Embryonic facial prominence (tissue), 1 donor: ENCODE measurements around the gene ERC2.

Experiments
- DNase-seq: peaks from one replicate; pipeline ENCODE4 v3.0.0-alpha.2; 2016; ENCODE audit errors: extremely low spot score

Gene ERC2

DNA sequence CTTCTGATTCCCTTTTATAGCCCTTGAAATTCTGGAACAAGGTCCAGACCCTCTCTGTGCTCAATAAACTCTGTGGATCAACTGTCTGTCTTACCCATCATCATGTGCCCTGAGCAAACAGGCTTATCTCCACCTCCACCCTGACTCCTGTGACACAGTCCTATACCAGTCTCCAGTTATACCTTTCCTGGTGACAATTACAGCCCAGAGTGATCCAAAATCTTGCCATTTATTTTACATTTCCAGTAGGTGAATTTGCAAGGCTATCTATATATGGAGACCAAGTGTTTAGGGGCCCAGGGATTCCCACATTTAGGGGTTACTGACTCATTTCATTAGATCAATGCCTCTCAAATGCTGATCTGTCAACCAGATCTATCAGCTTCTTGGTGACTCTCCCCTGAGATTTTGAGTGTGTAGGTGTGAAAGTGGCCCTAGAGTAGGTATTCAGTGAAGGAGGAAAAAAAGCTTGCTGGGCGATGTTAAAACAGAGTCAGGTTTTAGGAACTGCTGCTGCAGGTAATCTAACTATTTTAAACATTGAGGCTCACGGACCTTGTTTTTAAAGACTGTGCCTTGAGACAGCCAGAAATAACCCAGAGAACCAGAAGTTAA, 751.5 kb downstream of the ERC2 start:
- DNase-seq = no peak

DNA sequence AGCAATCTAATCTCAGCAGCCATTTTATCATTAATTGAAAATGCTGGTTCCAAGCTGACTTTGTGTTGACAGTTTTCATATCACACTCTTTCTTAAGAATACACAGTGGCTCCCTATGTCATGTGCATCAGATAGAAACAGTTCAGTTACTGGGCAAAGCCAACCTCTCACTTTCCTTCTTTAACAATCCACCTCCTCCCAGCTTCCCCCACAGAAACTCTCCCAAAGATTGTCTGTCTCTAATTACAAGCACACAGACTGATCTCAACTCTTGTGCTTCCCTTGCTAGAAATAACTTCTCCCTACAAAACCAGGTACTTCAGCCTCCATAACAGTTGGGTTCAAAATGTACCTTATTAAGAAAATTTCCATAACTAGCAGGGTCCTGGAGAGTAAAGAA, 752.2 kb downstream of the ERC2 start:
- DNase-seq = no peak

DNA sequence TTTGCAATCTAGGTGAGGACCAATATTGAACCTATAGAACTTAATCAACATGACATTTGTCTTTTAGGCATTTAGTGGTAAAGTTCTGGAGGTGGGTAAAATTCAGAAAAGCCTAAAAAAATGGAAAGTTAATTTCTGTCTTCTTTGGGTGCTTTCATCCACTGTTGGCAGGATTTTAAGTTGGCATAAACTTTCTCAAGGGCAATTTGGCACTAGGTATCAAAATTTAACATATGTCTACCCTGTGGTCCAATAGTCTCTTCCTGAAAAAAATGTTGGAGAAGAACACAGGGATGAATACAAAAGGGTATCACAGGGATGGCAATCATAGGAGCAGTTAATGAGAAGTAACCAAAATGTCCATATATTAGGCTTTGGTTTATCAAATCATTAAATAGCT, 754.2 kb downstream of the ERC2 start:
- no peak for DNase-seq

DNA sequence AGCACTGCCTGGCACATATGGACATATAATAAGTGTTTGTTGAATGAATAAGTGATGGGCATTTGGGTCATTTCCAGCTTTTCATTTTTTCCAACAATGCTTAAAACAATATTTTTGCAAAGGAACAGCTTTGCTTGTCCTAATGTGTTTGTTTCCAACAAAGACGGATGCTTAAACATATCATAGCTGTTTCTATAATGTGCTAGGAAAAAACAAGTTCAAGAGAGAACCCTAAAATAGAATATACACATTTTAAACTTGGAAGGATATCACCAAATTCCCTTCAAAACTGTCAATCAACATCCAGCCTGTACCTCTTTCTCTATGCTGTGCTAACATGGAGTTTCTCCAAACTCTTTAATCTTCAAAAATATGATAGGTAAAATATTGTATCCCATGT, 756.6 kb downstream of the ERC2 start:
- no peak for DNase-seq

DNA sequence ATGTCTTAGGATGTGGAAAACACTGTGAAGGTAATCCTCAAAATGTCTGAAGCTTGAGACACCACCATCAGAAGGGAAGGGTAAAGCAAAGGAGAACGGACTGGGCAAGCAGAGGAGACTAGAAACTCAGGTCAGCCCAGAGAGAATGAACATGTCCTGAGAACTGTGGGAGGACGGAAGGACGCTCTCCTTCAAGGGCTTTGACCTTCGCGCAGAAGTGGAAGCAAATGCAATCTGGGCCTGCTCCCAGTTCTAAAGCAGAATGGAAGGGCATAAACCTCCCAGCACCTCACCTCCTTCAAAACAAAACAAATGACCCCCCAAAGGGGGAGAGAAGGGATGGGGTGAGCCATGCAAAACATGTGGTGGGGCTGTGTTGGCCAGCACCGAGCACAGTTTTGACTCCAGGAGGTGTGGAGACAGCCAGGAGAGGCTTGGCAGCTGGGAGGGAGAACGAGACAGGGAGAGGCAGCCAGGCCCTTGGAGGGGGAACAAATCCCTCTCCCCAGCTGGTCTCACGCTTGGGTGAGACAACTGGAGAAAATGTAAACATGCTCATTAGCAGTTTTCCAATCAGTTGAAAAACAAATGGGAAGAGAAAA, 758.8 kb downstream of the ERC2 start:
- no peak for DNase-seq

DNA sequence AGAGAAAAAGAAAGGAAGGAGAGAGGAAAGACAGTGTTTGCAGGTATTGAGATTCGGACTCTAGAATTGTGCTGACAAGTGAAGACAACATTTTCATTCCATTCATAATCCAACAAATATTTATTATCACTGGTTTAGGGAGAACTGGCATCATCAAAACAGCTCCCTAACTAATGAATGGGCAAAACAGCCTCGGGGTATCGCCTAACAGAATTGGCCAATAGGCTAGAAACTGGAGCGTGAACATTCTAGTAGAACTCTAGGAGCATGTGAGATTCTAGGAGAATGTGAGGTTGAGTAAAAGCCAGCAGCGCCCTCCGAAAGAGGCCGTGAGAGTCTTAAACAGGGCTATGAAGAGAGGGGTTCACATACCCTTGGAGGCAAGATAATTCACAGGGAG, 759.3 kb downstream of the ERC2 start:
- no peak for DNase-seq

DNA sequence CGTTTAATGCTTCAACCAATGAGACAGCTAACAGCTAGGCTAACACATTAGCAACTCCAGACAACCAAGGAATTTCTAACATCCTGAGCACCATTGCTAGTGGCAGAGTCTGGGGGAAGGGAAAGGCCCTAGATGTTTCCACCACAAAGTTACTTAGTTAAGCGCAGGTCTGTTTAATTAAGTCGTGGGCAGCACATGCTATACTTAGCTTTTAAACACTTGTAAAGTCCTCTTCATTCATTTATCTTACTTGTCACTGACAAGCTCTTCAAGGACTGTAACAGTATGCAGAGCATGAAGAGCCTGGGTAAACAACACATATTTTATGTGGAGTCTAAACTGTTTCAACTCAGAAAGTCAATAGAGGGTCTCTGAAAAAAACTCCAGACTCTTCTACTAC, 760.0 kb downstream of the ERC2 start:
- DNase-seq = no peak

DNA sequence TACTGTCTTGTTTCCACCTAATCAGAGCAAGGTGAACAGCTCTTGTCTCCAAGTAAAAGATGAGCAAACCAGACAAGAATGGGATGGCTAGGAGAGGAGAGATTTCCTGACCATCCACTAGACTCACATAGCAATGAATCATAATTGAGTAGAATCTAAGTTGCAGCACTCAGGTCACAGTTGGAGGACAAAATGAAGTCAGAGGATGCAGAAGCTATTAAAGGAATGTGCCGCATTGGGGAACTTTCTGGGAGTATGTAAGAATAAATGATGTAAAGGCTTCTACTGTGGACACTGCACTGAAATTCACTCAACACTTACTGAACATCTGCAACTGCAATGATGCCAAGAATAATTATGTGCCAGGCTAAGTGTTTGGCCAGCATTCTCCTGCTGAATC, 763.7 kb downstream of the ERC2 start:
- DNase-seq = no peak

DNA sequence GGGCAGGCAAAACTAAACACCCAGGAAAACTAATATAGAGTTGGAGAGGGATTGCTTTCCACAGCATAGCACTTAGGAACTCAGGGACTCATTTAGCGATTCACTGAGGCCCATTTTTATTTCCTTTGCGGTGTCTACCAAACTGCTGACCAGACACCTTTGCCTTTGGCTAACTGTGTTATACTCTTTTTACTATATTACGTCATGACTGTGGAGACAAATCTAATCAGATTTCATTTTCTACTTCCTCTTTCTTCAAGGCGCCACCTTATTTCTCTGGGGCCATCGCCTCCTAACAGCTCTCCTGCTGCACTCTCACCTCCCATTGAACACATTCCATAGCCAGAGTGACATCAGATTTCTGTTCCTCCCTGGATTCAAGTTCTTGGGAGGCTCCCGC, 765.4 kb downstream of the ERC2 start:
- DNase-seq = no peak

DNA sequence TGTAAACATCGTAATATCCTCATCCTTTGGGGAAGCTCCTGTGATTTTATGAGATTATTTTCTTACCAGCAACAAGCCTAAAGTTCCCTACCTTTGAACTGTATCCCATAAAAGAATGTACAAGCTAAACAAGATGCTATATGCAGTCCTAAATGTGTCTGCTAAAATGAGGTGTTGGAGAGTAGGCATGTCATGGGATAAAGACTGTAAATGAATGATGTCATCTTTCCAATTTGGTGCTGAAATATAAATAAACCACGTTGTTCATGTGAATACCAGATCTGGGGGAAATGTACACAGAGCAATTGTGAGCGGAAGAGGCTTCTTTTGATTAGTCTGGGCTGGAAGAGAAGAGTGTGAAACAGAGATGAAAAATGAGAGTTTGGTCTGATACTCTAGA, 766.3 kb downstream of the ERC2 start:
- DNase-seq = no peak

DNA sequence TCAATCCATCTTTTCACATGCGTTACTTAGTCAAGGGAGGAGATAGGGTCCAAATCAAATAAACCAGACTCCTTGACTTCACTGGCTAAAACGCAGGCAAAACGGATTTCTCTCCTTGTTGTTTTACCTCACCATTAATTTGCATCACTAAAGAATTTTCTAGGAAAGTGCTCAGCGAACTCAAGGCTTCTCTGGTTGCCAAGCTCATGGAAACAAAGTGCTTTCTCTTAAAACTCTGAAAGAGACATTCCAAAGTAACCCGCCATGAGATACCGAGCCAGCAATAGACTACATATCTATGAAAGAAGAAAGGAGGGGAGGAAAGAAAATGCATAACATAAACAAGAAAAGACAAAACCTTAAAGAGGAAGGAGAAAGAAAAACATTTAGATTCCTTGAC, 769.4 kb downstream of the ERC2 start:
- no peak for DNase-seq

DNA sequence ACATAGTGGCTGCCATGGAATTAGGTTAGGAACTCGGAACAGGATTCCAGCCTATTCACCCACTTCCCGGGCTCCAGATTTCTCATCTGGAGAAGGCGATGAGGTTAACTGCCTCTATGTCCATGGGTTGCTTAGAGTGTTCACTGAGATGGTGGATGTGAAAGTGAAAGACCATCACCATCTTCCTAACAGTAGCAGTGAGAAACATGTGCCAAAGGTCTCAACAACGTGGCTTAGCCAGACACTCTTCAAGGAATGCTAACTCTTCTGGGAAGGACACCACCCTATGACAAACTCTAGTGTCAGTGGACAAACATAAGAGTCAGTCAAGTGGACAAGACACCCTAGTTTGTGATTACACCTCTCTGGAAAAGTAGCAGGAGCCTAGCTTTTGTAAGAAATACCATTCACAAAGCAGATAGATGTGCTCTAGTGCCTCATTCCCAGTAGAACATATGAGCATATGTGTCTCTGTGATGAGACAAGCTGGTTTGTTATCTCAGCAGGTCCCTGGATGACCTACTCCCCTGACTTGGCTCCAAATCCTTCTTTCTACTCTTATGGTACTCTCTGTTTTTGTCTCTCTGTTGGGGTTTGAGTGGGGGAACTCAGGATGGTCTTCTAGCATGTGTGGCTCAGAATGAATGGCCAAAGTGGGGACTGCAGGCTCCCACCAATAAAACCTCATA, 770.9 kb downstream of the ERC2 start:
- DNase-seq = no peak

DNA sequence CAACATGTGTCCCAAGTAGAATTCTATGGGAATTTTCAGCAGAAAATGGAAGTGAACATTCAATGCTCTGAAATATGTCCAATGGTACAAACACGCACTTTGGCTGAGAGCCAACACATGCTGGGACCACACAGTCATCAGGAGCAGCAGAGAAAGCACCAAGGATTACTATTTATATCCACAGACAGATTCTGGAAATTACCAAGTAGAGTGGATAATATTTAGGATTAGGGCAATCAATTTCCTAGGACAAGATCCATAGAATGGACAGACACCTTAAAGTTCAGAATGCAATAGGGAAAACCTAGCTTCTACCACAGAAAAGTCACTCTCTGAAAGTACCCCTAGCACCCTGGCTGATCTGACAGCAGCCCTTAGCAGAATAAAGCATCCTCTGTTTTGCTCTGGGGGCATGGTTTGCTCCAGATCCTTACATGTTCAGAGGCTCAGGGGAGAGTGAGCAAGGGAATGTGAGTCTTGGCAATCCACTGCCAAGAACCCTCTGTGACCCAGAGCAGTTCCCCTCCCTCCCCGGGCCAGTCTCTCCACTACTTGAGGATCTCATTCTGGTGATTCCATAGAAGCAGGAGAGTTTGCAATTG, 775.2 kb downstream of the ERC2 start:
- no peak for DNase-seq

DNA sequence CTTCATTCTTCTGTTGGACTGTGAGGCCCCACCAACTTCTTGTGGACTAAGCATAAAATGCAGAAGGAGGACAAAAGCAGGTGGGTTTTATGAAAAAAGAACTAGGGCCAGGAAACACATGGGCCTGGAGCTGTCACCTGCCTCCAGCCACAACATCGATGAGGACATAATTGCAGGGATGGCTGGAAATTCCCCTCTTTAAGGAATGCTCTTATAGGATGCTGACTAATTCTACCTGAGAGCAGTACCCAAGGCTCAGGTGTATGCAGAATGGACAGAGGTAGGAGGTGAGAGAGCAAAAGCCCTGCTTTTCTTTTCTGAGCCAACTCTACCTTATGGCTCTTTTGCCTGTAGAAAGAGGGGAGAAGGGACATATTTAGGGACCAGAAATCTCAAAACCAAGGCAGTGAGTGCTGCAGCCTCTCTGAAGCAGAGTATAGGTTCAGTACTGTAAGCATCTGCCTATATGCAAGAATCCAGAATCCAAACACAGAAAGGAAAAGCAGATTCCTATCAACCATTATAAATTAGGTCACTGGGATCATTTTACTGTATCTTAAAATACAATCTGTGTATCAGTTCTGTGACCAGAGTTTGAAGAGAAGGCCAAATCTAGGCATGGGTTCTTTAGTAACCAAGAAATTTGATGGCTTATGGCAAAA, 775.8 kb downstream of the ERC2 start:
- DNase-seq = no peak

DNA sequence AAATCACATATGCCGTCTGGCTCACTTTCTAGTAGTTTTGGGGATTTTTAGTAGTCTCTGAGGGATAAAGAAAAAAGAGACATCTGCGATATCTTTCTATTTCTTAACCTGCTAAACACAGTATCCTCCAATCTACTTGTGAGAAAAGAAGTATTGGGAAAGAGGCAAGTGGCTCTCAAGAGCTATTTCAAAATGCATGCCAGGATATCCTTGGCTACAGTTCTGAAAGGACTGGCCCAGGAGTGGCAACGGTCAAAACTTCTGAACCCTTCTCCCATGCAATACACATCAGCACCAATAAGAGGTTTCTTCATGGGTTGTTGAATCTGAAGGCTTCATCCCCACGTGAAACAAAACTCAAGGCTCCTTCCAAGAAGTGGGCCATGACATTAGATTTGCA, 777.1 kb downstream of the ERC2 start:
- DNase-seq = no peak

DNA sequence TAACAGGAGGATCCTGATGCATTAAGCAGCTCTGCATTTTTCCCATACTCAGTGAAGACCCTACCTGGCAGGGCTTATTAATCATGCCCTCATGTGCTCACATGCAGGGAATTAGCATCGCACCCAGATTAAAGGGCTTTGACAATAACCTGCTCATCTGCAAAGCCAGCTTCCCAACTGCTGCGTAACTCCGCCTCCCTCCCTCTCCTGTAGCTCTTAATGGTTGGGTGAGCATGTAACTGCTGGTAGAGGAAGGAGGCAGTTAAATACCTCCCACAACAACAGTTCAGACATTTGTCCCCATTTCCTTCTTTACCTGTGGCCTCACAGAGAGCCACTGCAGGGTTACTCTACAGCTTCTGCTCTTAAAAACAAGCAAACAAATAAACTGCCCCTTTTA, 777.5 kb downstream of the ERC2 start:
- no peak for DNase-seq

DNA sequence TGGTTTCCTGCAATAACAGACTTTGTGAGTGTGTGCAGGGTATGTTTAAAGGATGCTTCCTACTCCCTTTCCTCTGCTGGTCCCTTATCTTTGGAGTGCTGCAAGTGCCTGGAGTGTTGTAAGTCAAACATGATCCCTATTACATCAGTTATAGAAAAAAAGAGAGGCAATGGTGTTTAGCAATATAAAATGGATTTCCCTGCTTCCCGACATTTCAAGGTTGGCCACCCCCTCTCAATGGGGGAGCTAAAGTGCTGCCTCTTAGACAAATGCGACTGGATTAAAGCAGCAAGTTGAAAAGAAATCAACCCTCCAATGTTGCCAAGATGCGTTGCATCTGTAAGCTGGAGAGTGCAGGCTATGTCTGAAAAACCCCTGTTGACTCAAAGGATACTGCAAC, 778.1 kb downstream of the ERC2 start:
- no peak for DNase-seq

DNA sequence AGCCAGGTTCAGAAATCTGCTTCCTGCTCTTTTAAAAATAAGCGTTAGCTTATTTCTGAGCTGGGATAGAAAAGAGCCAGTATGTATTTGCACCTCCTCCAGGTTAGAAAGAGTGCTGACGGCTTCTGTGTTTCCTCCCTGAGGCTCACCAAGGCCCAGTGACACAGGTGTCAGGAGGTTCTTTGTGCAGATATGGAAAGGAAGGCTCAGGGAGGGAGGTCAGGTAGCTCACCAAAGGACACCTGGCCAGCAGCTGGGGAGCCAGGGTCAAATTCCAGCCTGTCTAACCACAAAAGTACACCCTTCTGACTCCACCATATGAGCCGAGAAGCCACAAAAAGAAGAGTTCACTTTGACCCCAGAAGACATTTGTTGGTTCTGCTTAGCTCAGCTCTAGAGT, 780.1 kb downstream of the ERC2 start:
- DNase-seq = no peak

DNA sequence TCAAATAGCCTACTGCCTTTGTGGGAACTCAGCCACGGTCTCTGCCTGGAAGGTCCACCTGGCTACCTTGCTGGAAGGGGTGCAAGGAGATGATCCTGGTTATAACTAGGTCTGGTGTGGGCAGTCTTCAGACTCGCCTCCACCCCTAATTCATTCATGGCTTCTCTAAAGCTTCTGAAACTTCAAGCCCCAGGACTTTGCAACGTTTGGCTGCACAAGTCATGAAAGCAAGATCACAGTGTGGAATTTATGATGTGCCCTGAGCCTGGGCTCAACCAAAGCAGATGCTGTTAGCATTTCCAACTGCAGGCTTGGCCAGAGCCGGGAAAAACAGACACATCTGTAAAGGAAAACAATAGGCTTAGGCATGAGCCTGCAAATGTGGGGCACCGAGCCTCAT, 780.7 kb downstream of the ERC2 start:
- no peak for DNase-seq

DNA sequence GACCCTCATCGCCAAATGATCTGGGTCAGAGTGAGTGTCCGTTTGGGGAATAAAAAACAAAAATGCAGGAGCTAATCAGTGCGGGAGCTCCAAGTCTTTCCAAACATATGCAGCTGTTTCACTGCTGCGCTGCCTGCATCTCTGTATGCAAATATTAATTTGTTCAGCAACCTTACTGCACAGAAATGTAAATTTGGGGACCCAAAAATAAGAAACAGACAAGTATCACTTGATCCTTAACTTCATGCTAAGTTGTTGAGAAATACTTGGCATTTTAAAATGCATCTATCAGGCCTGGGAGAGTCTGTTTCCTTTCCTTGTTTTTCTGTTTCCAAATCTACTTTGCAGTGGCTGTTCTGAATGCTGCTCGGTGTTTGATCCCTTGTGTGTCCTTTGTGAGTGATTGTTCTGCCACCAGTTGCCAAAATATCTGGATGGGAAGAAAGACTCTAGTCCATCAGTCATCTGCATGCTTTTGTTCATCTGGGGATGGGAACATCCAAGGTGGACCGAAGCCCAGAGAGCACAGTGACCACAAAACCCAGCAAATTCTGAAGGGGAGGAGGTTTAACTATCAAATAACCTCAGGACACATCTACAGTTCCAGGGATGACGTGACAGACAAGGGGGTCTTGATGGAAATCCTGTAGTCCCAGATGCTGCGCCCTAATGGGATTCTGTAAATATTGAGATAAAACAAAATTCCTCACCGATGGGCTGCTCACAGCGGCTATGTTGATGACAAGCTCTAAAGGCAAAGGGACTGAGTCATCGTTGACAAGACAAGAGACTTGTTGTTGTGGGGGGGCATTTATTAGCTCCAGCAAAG, 781.6 kb downstream of the ERC2 start:
- DNase-seq = no peak

DNA sequence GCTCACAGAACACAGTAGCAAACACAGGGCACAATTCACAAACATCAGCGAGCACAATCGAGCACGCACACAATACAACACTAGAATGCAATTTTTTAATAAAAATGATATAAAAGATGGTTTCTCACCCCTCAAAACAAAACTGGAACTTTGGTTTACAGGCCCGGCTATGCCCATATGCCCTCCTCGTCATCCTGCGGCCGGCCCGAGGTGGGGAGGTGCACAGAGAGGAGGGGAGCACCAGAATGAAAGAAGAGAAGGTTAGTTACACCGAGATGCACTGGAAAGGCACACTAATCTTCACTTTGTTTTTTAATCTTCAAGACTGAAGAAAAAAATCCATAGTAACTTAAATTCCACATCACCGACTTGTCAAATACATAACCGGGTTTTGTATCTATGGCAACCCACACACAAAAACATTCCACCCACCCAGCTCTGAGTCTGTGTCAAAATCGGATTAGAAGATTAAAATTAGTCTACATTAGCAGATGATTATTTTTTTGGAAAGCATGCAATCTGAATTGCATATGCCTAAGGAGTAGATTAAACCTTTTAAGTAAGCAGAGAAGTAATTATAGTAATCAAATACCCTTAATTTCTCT, 784.5 kb downstream of the ERC2 start:
- DNase-seq = peak; percentile 64
